ENCODE measurements around the gene ZER1.

Gene ZER1

DNA sequence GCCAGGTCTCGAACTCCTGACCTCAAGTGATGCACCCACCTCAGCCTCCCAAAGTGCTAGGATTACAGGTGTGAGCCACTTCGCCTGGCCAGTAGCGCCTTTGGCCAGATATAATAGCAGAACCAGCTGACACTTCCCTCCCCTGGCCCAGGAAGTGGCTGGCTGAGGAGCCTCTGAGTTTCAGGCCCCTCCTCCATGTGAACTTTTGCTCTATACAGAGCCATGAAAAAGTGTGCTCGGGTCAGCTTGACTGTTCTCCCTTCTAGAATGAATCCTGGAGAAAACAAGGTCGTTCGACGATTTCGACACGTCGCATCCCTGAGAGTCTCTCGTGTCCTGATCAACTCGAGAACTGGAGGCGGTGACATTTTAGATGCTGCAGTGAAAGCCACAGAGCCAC, 39.2 kb downstream of the ZER1 start:
- H3K27me3 ChIP-seq (replicated peaks; ENCODE audit: insufficient read depth, low read length): no peaks in the 10 kb centered on the region
- H2AFZ ChIP-seq (ENCODE audit: low read length): no peak overlapping the region
- no peaks in the 10 kb centered on the region for H3K9me3 ChIP-seq (replicated peaks; ENCODE audit: insufficient read depth, low read length)
- no peak for TF ChIP-seq EZH2 (optimal IDR thresholded peaks at IDR 0.05; ENCODE audit: low read depth, low read length)
- TF ChIP-seq, protein P1, sequence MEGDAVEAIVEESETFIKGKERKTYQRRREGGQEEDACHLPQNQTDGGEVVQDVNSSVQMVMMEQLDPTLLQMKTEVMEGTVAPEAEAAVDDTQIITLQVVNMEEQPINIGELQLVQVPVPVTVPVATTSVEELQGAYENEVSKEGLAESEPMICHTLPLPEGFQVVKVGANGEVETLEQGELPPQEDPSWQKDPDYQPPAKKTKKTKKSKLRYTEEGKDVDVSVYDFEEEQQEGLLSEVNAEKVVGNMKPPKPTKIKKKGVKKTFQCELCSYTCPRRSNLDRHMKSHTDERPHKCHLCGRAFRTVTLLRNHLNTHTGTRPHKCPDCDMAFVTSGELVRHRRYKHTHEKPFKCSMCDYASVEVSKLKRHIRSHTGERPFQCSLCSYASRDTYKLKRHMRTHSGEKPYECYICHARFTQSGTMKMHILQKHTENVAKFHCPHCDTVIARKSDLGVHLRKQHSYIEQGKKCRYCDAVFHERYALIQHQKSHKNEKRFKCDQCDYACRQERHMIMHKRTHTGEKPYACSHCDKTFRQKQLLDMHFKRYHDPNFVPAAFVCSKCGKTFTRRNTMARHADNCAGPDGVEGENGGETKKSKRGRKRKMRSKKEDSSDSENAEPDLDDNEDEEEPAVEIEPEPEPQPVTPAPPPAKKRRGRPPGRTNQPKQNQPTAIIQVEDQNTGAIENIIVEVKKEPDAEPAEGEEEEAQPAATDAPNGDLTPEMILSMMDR (IDR thresholded peaks at IDR 0.05; ENCODE audit: low read length): no peak
- H4K20me1 ChIP-seq (ENCODE audit: insufficient read depth, low read length): no peaks in the 10 kb centered on the region
- no peak overlapping the region for H3K4me2 ChIP-seq (ENCODE audit: low read depth, low read length)
- no peak for DNase-seq
- no peak overlapping the region for H3K9ac ChIP-seq (ENCODE audit: low read length)
- H3K4me1 ChIP-seq (ENCODE audit: low read length): no peaks in the 10 kb centered on the region
- no peaks in the 10 kb centered on the region for H3K36me3 ChIP-seq (replicated peaks; ENCODE audit: insufficient read depth, low read length)
- no peak overlapping the region for H3K27ac ChIP-seq (ENCODE audit: low read length)
- H3K79me2 ChIP-seq (ENCODE audit: low read length): no peaks in the 10 kb centered on the region
- no peak overlapping the region for H3K4me3 ChIP-seq (ENCODE audit: low read length)
- no peaks in the 10 kb centered on the region for H3K9me2 ChIP-seq (replicated peaks; ENCODE audit: insufficient read depth, low read length)
- no peaks in the 10 kb centered on the region for H3F3A ChIP-seq (ENCODE audit: insufficient read depth, low read length)

DNA sequence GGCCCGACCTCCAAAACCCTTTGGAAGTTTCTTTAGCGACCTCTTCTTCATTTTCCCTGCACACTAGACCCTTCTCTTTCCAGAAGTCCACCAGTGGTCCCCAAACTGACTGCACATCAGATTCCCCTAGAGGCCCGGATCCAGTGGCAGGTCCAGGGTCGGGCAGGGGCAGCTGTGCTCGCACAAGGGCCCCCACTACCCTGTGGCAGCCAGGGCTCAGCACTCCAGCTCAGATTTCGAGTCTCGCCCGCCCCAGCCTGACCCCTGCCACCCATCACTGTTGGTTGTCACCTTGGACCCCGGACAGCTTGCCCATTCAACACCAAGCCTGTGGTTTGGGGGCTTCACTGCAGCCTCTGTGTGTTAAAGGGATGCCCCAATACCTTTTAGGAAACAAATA, 40.0 kb downstream of the ZER1 start:
- H3K27me3 ChIP-seq (replicated peaks; ENCODE audit: insufficient read depth, low read length): no peaks in the 10 kb centered on the region
- no peaks in the 10 kb centered on the region for H3K9me2 ChIP-seq (replicated peaks; ENCODE audit: insufficient read depth, low read length)
- H3K9me3 ChIP-seq (replicated peaks; ENCODE audit: insufficient read depth, low read length): no peaks in the 10 kb centered on the region
- no peaks in the 10 kb centered on the region for H3K4me1 ChIP-seq (ENCODE audit: low read length)
- H3K9ac ChIP-seq (ENCODE audit: low read length): no peak overlapping the region
- TF ChIP-seq, protein P1 (IDR thresholded peaks at IDR 0.05; ENCODE audit: low read length): no peak
- TF ChIP-seq EZH2phosphoT487 (IDR thresholded peaks at IDR 0.05; ENCODE audit: low read length) (no peak), EZH2 (optimal IDR thresholded peaks at IDR 0.05; ENCODE audit: low read depth, low read length) (no peak)
- H2AFZ ChIP-seq (ENCODE audit: low read length): no peak overlapping the region
- H4K20me1 ChIP-seq (ENCODE audit: insufficient read depth, low read length): no peaks in the 10 kb centered on the region
- no peak overlapping the region for H3K4me3 ChIP-seq (ENCODE audit: low read length)
- no peak overlapping the region for H3K4me2 ChIP-seq (ENCODE audit: low read depth, low read length)
- H3F3A ChIP-seq (ENCODE audit: insufficient read depth, low read length): no peaks in the 10 kb centered on the region
- H3K36me3 ChIP-seq (replicated peaks; ENCODE audit: insufficient read depth, low read length): no peaks in the 10 kb centered on the region
- no peaks in the 10 kb centered on the region for H3K79me2 ChIP-seq (ENCODE audit: low read length)
- DNase-seq: no peak
- no peak overlapping the region for H3K27ac ChIP-seq (ENCODE audit: low read length)

DNA sequence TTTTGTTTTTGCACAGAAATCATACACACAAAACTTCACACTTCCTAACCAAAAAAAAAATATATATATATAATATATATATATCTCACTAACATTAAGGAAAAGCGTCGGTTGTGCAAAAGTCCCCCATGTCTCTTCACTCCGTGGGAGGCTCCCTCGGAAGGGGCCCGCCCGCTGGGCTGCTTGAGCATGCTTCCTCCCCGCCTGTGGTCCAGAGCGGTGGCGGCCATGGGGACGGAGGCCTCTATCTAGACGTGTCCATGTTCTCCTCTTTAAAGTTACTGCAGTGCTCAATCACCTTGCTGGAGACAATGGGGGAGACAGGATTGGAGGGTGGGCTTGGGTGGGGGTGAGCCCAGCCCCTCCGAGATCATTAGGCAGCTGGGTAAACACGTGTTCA, 40.6 kb downstream of the ZER1 start:
- DNase-seq: no peak
- H3K27me3 ChIP-seq (replicated peaks; ENCODE audit: insufficient read depth, low read length): no peaks in the 10 kb centered on the region
- H3K9me2 ChIP-seq (replicated peaks; ENCODE audit: insufficient read depth, low read length): no peaks in the 10 kb centered on the region

More for the DNA sequence above, 40.6 kb downstream of the ZER1 start:
- no peaks in the 10 kb centered on the region for H3K36me3 ChIP-seq (replicated peaks; ENCODE audit: insufficient read depth, low read length)
- no peaks in the 10 kb centered on the region for H3K79me2 ChIP-seq (ENCODE audit: low read length)
- H3K9ac ChIP-seq (ENCODE audit: low read length): no peak overlapping the region
- no peak overlapping the region for H2AFZ ChIP-seq (ENCODE audit: low read length)
- H3K27ac ChIP-seq (ENCODE audit: low read length): no peak overlapping the region
- no peak overlapping the region for H3K4me3 ChIP-seq (ENCODE audit: low read length)
- H3F3A ChIP-seq (ENCODE audit: insufficient read depth, low read length): no peaks in the 10 kb centered on the region
- H3K4me2 ChIP-seq (ENCODE audit: low read depth, low read length): no peak overlapping the region
- TF ChIP-seq, protein P1 (IDR thresholded peaks at IDR 0.05; ENCODE audit: low read length): no peak
- TF ChIP-seq EZH2 (optimal IDR thresholded peaks at IDR 0.05; ENCODE audit: low read depth, low read length) (no peak), EZH2phosphoT487 (IDR thresholded peaks at IDR 0.05; ENCODE audit: low read length) (no peak)
- no peaks in the 10 kb centered on the region for H3K9me3 ChIP-seq (replicated peaks; ENCODE audit: insufficient read depth, low read length)
- no peaks in the 10 kb centered on the region for H4K20me1 ChIP-seq (ENCODE audit: insufficient read depth, low read length)
- H3K4me1 ChIP-seq (ENCODE audit: low read length): no peaks in the 10 kb centered on the region
